HG03342 (cell line): ENCODE data around the gene SCFD2.

Experiments
- ATAC-seq: cut with Tn5 transposase; IDR thresholded peaks from one replicate; pipeline ENCODE4 v1.9.1; 2021; ENCODE audit warnings: mild to moderate bottlenecking, moderate library complexity; ENCODE audit not compliant: unreplicated experiment

Gene SCFD2

GRCh38 chr4:52966781-52967180, 399.1 kb downstream of the SCFD2 start:
- no peak for ATAC-seq

GRCh38 chr4:52966172-52966571, 399.7 kb downstream of the SCFD2 start:
- no peak for ATAC-seq

GRCh38 chr4:52964561-52965101, 401.2 kb downstream of the SCFD2 start:
- no peak for ATAC-seq

- no peak for ATAC-seq
Observed at GRCh38 chr4:52964011-52964410, 401.9 kb downstream of the SCFD2 start.

GRCh38 chr4:52962721-52963120, 403.1 kb downstream of the SCFD2 start:
- no peak for ATAC-seq

- ATAC-seq = no peak
Observed at GRCh38 chr4:52961666-52962412, 404.0 kb downstream of the SCFD2 start.

GRCh38 chr4:52959541-52959940, 406.3 kb downstream of the SCFD2 start:
- no peak for ATAC-seq

GRCh38 chr4:52957835-52958631, 407.8 kb downstream of the SCFD2 start:
- ATAC-seq = no peak

- ATAC-seq = no peak
Observed at GRCh38 chr4:52957220-52957686, 408.6 kb downstream of the SCFD2 start.

GRCh38 chr4:52956691-52957090, 409.2 kb downstream of the SCFD2 start:
- ATAC-seq = no peak

- no peak for ATAC-seq
Observed at GRCh38 chr4:52954560-52955170, 411.2 kb downstream of the SCFD2 start.

- no peak for ATAC-seq
Observed at GRCh38 chr4:52952540-52952939, 413.3 kb downstream of the SCFD2 start.

GRCh38 chr4:52951016-52951415, 414.8 kb downstream of the SCFD2 start:
- ATAC-seq = no peak

GRCh38 chr4:52950226-52950625, 415.6 kb downstream of the SCFD2 start:
- no peak for ATAC-seq

GRCh38 chr4:52949336-52949735, 416.5 kb downstream of the SCFD2 start:
- no peak for ATAC-seq

- no peak for ATAC-seq
Observed at GRCh38 chr4:52948057-52948423, 417.8 kb downstream of the SCFD2 start.

GRCh38 chr4:52947401-52948056, 418.3 kb downstream of the SCFD2 start:
- ATAC-seq = no peak

- ATAC-seq = no peak
Observed at GRCh38 chr4:52946855-52947254, 419.0 kb downstream of the SCFD2 start.

- ATAC-seq = no peak
Observed at GRCh38 chr4:52945982-52946381, 419.9 kb downstream of the SCFD2 start.

- no peak for ATAC-seq
Observed at GRCh38 chr4:52945326-52945898, 420.4 kb downstream of the SCFD2 start.

GRCh38 chr4:52943677-52944076, 422.2 kb downstream of the SCFD2 start:
- no peak for ATAC-seq
